Activated CD8-positive, alpha-beta memory T cell treated with anti-CD3 and anti-CD28 coated beads, Interleukin-2, amount 50 U/mL, for 24 hours (primary cell): ENCODE results near the gene BCL2L2.
A peak's percentile ranks its signal among the peaks of the same experiment; 100 is the strongest.

Source experiments
- DNase-seq: peaks from one replicate; pipeline ENCODE4 v3.0.0-alpha.2; 2020; ENCODE audit errors: extremely low read depth

BCL2L2 gene

GRCh38 chr14:23299986-23300686, 6.5 kb upstream of the BCL2L2 start:
- DNase-seq, result no peak

- no peak for DNase-seq
Observed at GRCh38 chr14:23300687-23301223, 5.9 kb upstream of the BCL2L2 start.

GRCh38 chr14:23301288-23301968, 5.2 kb upstream of the BCL2L2 start:
- peak; percentile 84 for DNase-seq

GRCh38 chr14:23301969-23302289, 4.7 kb upstream of the BCL2L2 start:
- peak; percentile 20 for DNase-seq

GRCh38 chr14:23302290-23303225, 4.1 kb upstream of the BCL2L2 start, which contains the start of gene PPP1R3E:
TSS of gene PPP1R3E (minus strand) at chr14:23302859. CDS start at chr14:23302576, 283 bp downstream.
- DNase-seq, result peak; percentile 51

- DNase-seq, result no peak
Observed at GRCh38 chr14:23307146-23307530, 505 bp downstream of the BCL2L2 start.

GRCh38 chr14:23307687-23308644, 1.3 kb downstream of the BCL2L2 start:
- no peak for DNase-seq

GRCh38 chr14:23308721-23309445, 2.2 kb downstream of the BCL2L2 start:
- DNase-seq, result no peak

GRCh38 chr14:23310546-23310945, 3.9 kb downstream of the BCL2L2 start:
- no peak for DNase-seq

- no peak for DNase-seq
Observed at GRCh38 chr14:23316300-23316699, 9.7 kb downstream of the BCL2L2 start.

- DNase-seq, result no peak
Observed at GRCh38 chr14:23319746-23320583, 13.3 kb downstream of the BCL2L2 start.

GRCh38 chr14:23320584-23321571, 14.2 kb downstream of the BCL2L2 start, which contains the start of gene PABPN1:
TSS of gene PABPN1 (plus strand) at chr14:23321457. CDS start at chr14:23321470, 13 bp downstream.
- DNase-seq, result peak; percentile 97

- DNase-seq, result no peak
Observed at GRCh38 chr14:23321572-23322547, 15.2 kb downstream of the BCL2L2 start.

GRCh38 chr14:23322568-23323517, 16.2 kb downstream of the BCL2L2 start:
- DNase-seq, result no peak

GRCh38 chr14:23323838-23324454, 17.3 kb downstream of the BCL2L2 start:
- DNase-seq, result no peak
